GM21786 (cell line): ENCODE data around the gene SENP1.

Source experiments
- ATAC-seq: cut with Tn5 transposase; IDR thresholded peaks from one replicate; pipeline ENCODE4 v1.9.1; 2021; ENCODE audit not compliant: unreplicated experiment

The SENP1 gene

GRCh38 chr12:48037267-48037915 lies 68.5 kb downstream of the SENP1 start:
- no peak for ATAC-seq

GRCh38 chr12:48036818-48037217 lies 69.1 kb downstream of the SENP1 start:
- ATAC-seq, result no peak

GRCh38 chr12:48034835-48035805 lies 70.8 kb downstream of the SENP1 start:
- ATAC-seq, result no peak

- no peak for ATAC-seq
Observed at GRCh38 chr12:48033451-48033850, 72.4 kb downstream of the SENP1 start.

GRCh38 chr12:48032597-48032996 lies 73.3 kb downstream of the SENP1 start:
- ATAC-seq, result no peak

- ATAC-seq, result no peak
Observed at GRCh38 chr12:48031135-48031960, 74.5 kb downstream of the SENP1 start.

- ATAC-seq, result no peak
Observed at GRCh38 chr12:48030173-48030650, 75.7 kb downstream of the SENP1 start.

GRCh38 chr12:48029491-48030172 lies 76.2 kb downstream of the SENP1 start:
- ATAC-seq, result no peak

GRCh38 chr12:48028541-48029431 lies 77.1 kb downstream of the SENP1 start:
- ATAC-seq, result no peak

- no peak for ATAC-seq
Observed at GRCh38 chr12:48027183-48028002, 78.5 kb downstream of the SENP1 start.

- no peak for ATAC-seq
Observed at GRCh38 chr12:48026060-48026827, 79.6 kb downstream of the SENP1 start.

- no peak for ATAC-seq
Observed at GRCh38 chr12:48025281-48025680, 80.6 kb downstream of the SENP1 start.

GRCh38 chr12:48024735-48025134 lies 81.1 kb downstream of the SENP1 start:
- ATAC-seq, result no peak

- no peak for ATAC-seq
Observed at GRCh38 chr12:48023386-48023785, 82.5 kb downstream of the SENP1 start.

- no peak for ATAC-seq
Observed at GRCh38 chr12:48022676-48023385, 83.0 kb downstream of the SENP1 start.

- ATAC-seq, result no peak
Observed at GRCh38 chr12:48022180-48022521, 83.7 kb downstream of the SENP1 start.

GRCh38 chr12:48021485-48022179 lies 84.2 kb downstream of the SENP1 start:
- no peak for ATAC-seq
